NCI-H187 (cell line): Measurements from ENCODE around the gene APOL1.
"Not testable (repeated sequence)": the region's sequence is repeated elsewhere in the genome, so short reads cannot be mapped to it uniquely, and the experiment has no call there.

Experiments
- DNase-seq, 2 experiments: peaks; one replicate each; lab custom pipeline; 2025; lab: John Stamatoyannopoulos, UW

APOL1 gene

GRCh38 chr22:36225333-36225922, 27.5 kb upstream of the APOL1 start:
- DNase-seq = no peak

GRCh38 chr22:36226189-36226588, 26.7 kb upstream of the APOL1 start:
- no peak for DNase-seq

GRCh38 chr22:36227396-36227795, 25.5 kb upstream of the APOL1 start:
- no peak for DNase-seq

- DNase-seq = no peak
Measured at GRCh38 chr22:36227806-36228205, 25.1 kb upstream of the APOL1 start.

- DNase-seq = not testable (repeated sequence)
Measured at GRCh38 chr22:36228369-36228768, 24.6 kb upstream of the APOL1 start.

- no peak for DNase-seq
Measured at GRCh38 chr22:36228944-36229343, 24.0 kb upstream of the APOL1 start.

GRCh38 chr22:36229649-36230048, 23.3 kb upstream of the APOL1 start:
- DNase-seq = not testable (repeated sequence)

GRCh38 chr22:36231051-36231450, 21.9 kb upstream of the APOL1 start:
- DNase-seq = not testable (repeated sequence)

- DNase-seq = no peak
Measured at GRCh38 chr22:36232715-36233401, 20.1 kb upstream of the APOL1 start.

- DNase-seq = no peak
Measured at GRCh38 chr22:36233796-36234195, 19.1 kb upstream of the APOL1 start.

- DNase-seq = no peak
Measured at GRCh38 chr22:36234213-36234612, 18.7 kb upstream of the APOL1 start.

GRCh38 chr22:36234919-36235318, 18.0 kb upstream of the APOL1 start:
- DNase-seq = no peak

- DNase-seq = no peak
Measured at GRCh38 chr22:36235585-36235984, 17.3 kb upstream of the APOL1 start.

- DNase-seq = no peak
Measured at GRCh38 chr22:36236388-36237319, 16.3 kb upstream of the APOL1 start.

- DNase-seq = no peak
Measured at GRCh38 chr22:36237462-36238372, 15.2 kb upstream of the APOL1 start.

GRCh38 chr22:36238373-36239149, 14.4 kb upstream of the APOL1 start:
- no peak for DNase-seq

- no peak for DNase-seq
Measured at GRCh38 chr22:36239150-36239400, 13.9 kb upstream of the APOL1 start.

GRCh38 chr22:36239401-36240171, 13.3 kb upstream of the APOL1 start, which contains the start of gene APOL2:
Gene APOL2, minus strand, starts transcription at chr22:36239527. Its CDS starts 6,365 bp downstream, at chr22:36233162.
- peak; percentile 60 to 84 for DNase-seq

GRCh38 chr22:36243986-36244385, 8.9 kb upstream of the APOL1 start:
- no peak for DNase-seq
